Measurements from ENCODE around the gene BTF3L4.

GRCh38 chr1:52032785-52033131 is 23.3 kb upstream of the BTF3L4 start:
- TF ChIP-seq, protein P1, sequence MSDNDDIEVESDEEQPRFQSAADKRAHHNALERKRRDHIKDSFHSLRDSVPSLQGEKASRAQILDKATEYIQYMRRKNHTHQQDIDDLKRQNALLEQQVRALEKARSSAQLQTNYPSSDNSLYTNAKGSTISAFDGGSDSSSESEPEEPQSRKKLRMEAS (IDR thresholded peaks at IDR 0.05) = no peak
- TF ChIP-seq CTCF (IDR thresholded peaks at IDR 0.05) (no peak), RNF2 (IDR thresholded peaks at IDR 0.05; ENCODE audit: borderline replicate concordance, low read depth) (no peak), MYC (IDR thresholded peaks at IDR 0.05; ENCODE audit: borderline replicate concordance, low read length) (no peak), RAD21 (conservative IDR thresholded peaks at IDR 0.05 in 1 of 2, IDR thresholded peaks at IDR 0.05 in 1 of 2) (no peak), POLR2A (IDR thresholded peaks at IDR 0.05; ENCODE audit: low read length) (no peak), RFX5 (IDR thresholded peaks at IDR 0.05) (no peak), EP300 (IDR thresholded peaks at IDR 0.05) (no peak), RCOR1 (IDR thresholded peaks at IDR 0.05; ENCODE audit: low read depth, low read length) (no peak), ZFP36 (IDR thresholded peaks at IDR 0.05; ENCODE audit: borderline replicate concordance, partially characterized antibody) (no peak), ZNF302 (CRISPR knock-in tag; IDR thresholded peaks at IDR 0.05) (no peak)
- TF ChIP-seq, protein P2, sequence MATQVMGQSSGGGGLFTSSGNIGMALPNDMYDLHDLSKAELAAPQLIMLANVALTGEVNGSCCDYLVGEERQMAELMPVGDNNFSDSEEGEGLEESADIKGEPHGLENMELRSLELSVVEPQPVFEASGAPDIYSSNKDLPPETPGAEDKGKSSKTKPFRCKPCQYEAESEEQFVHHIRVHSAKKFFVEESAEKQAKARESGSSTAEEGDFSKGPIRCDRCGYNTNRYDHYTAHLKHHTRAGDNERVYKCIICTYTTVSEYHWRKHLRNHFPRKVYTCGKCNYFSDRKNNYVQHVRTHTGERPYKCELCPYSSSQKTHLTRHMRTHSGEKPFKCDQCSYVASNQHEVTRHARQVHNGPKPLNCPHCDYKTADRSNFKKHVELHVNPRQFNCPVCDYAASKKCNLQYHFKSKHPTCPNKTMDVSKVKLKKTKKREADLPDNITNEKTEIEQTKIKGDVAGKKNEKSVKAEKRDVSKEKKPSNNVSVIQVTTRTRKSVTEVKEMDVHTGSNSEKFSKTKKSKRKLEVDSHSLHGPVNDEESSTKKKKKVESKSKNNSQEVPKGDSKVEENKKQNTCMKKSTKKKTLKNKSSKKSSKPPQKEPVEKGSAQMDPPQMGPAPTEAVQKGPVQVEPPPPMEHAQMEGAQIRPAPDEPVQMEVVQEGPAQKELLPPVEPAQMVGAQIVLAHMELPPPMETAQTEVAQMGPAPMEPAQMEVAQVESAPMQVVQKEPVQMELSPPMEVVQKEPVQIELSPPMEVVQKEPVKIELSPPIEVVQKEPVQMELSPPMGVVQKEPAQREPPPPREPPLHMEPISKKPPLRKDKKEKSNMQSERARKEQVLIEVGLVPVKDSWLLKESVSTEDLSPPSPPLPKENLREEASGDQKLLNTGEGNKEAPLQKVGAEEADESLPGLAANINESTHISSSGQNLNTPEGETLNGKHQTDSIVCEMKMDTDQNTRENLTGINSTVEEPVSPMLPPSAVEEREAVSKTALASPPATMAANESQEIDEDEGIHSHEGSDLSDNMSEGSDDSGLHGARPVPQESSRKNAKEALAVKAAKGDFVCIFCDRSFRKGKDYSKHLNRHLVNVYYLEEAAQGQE (IDR thresholded peaks at IDR 0.05) = no peak
